Progenitor cell of endocrine pancreas (in vitro differentiated cells): Measurements from ENCODE around the gene ITPK1. TPM values are rescaled to one million over a fixed set of nuclear protein-coding genes. Genes with fewer than 3 reads are reported as not detected.

ENCODE experiments used
- DNase-seq: peaks from one replicate; pipeline ENCODE4 v3.0.0; 2021; ENCODE audit warnings: low spot score; ENCODE audit not compliant: unreplicated experiment
- H3K27ac Mint-ChIP-seq: 2 replicates; pipeline ENCODE4 v1.8.0; 2021; ENCODE audit warnings: mild to moderate bottlenecking, moderate library complexity, mixed read lengths
- H3K27me3 Mint-ChIP-seq: 2 replicates; pipeline ENCODE4 v1.8.0; 2021; ENCODE audit warnings: mixed read lengths
- H3K36me3 Mint-ChIP-seq: 2 replicates; pipeline ENCODE4 v1.8.0; 2022; ENCODE audit warnings: mixed read lengths; ENCODE audit not compliant: insufficient read depth
- H3K4me1 Mint-ChIP-seq: 2 replicates; pipeline ENCODE4 v1.8.0; 2021; ENCODE audit warnings: low read depth, mixed read lengths
- H3K4me3 Mint-ChIP-seq: 2 replicates; pipeline ENCODE4 v1.8.0; 2021; ENCODE audit warnings: low read depth, mild to moderate bottlenecking, moderate library complexity, mixed read lengths
- H3K9me3 Mint-ChIP-seq: 2 replicates; pipeline ENCODE4 v1.8.0; 2021; ENCODE audit warnings: low read depth, mixed read lengths
- total RNA-seq: library from RNA; stranded (reverse); gene quantifications from 2 replicates; pipeline ENCODE4 v1.2.1, GENCODE V29; 2021
- TF ChIP-seq, protein P1 (sequence below): fragments of 200-600 bp; sonication (generic); IDR thresholded peaks from one replicate; pipeline ENCODE4 v1.5.0; 2021; ENCODE audit warnings: antibody characterized with exemption, mild to moderate bottlenecking; ENCODE audit not compliant: unreplicated experiment

ITPK1 gene
- total RNA-seq, 1 donor from 2014 or later: 72.0 TPM

DNA sequence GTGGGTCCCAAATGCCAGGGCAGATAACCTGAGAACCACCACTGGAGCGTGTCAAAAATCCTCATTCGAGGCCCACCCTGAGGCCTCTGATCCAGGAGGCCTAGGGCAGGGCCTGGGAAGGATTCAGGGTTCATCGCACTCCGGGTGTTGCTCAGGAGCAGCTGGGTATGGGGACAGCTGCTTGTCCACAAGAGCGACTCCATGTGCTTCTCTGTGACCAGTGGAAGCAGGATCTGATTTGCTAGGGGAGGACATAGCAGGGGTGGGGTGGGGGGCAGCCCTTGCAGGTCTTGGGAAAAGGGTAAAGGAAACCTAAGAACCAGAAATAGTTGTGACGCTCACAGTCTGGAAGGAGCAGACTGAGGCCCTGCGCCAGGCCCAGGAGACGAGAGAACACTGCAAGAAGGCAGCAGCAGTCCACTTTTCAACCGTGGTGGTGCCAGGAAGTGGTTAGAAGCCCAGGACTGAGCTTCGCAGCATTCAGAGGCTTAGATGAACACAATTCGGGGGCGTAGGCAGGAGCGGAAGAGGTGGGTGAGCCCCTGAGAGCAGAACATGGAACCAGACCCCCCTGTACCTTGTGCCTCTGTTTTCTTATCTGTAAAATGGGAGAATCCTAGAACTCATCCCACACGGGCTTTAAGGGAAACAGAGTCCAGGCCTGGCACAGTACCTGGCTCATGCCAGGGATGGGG is 33.7 kb downstream of the ITPK1 start:
- H3K4me3 Mint-ChIP-seq: no peak overlapping the region
- H3K9me3 Mint-ChIP-seq: no peaks in the 10 kb centered on the region
- no peaks in the 10 kb centered on the region for H3K27me3 Mint-ChIP-seq
- H3K4me1 Mint-ChIP-seq: peaks cover 12% of the 10 kb centered on the region
- peak overlapping the region; percentile 69 for H3K27ac Mint-ChIP-seq
- no peak for DNase-seq
- H3K36me3 Mint-ChIP-seq: no peaks in the 10 kb centered on the region
- TF ChIP-seq, protein P1, sequence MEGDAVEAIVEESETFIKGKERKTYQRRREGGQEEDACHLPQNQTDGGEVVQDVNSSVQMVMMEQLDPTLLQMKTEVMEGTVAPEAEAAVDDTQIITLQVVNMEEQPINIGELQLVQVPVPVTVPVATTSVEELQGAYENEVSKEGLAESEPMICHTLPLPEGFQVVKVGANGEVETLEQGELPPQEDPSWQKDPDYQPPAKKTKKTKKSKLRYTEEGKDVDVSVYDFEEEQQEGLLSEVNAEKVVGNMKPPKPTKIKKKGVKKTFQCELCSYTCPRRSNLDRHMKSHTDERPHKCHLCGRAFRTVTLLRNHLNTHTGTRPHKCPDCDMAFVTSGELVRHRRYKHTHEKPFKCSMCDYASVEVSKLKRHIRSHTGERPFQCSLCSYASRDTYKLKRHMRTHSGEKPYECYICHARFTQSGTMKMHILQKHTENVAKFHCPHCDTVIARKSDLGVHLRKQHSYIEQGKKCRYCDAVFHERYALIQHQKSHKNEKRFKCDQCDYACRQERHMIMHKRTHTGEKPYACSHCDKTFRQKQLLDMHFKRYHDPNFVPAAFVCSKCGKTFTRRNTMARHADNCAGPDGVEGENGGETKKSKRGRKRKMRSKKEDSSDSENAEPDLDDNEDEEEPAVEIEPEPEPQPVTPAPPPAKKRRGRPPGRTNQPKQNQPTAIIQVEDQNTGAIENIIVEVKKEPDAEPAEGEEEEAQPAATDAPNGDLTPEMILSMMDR: no peak

DNA sequence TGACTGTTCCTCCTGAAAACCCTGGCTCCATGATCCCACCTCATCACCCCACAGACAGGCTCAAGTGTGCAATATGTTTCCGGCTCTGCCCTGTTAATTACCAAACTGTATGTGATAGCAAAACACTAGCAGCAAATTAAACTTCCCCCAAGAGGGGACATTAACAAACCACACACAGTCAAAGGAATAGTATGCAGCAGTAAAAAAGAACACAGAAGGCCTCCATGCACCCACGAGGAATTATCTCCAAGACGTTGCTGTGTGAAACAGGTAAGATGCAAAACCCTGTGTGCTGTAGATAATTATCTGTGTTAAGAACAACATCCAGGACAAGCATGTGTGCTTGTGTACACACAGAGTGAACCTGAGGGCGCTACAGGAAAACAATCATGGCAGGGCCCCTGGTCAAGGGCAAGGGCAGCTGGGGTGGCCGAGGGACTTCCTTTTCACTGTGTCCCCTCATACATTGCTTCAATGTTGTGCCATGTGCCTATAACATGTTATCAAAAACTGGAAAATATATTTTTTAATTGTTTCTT is 35.8 kb downstream of the ITPK1 start:
- no peak overlapping the region for H3K27ac Mint-ChIP-seq
- H3K36me3 Mint-ChIP-seq: no peaks in the 10 kb centered on the region
- H3K27me3 Mint-ChIP-seq: no peaks in the 10 kb centered on the region
- no peaks in the 10 kb centered on the region for H3K9me3 Mint-ChIP-seq
- no peak overlapping the region for H3K4me3 Mint-ChIP-seq
- TF ChIP-seq, protein P1: no peak
- H3K4me1 Mint-ChIP-seq: no peaks in the 10 kb centered on the region
- no peak for DNase-seq

DNA sequence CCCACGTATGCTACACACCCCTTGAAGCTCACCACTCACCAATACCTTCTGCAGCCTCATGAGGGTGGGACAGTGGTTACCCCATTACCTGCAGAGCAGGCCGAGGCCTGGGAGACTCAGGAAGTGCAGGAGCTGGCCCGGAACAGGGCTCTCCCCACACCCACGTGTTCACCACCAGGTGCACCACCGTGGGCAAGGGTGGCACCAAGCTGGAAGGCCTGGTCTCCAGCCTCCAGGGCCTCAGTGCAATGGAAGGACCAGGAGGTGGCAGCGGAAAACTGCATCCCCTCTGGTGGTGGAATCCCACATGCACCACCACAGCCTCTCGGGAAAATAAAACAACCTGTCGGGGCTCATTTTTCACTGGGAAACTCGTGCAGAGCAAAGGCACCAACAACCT is 36.4 kb downstream of the ITPK1 start:
- H3K4me3 Mint-ChIP-seq: no peak overlapping the region
- no peaks in the 10 kb centered on the region for H3K36me3 Mint-ChIP-seq
- TF ChIP-seq, protein P1: no peak
- H3K4me1 Mint-ChIP-seq: no peaks in the 10 kb centered on the region
- H3K27me3 Mint-ChIP-seq: no peaks in the 10 kb centered on the region
- no peaks in the 10 kb centered on the region for H3K9me3 Mint-ChIP-seq
- H3K27ac Mint-ChIP-seq: peak overlapping the region; percentile 2
- no peak for DNase-seq

DNA sequence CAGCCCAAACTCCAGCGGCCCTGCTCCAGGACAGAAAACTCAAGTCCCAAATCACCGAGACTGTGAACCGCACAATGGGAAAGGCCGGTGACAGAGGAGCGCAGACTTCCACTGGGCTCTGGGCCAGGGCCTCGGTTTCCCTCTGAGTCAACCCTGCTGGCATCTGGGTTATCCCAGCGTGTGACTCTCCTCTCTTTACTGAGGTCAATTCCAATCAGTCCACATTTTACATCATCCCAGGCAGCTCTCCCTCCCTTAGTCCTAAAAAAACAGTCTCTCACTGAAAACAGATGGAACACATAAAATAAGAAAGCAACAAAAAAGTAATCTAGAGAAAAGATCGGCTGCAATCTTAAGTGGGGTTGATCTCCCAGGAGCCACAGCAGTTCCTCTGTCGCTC is 36.9 kb downstream of the ITPK1 start:
- Mint-ChIP-seq H3K36me3 (no peaks in the 10 kb centered on the region), H3K9me3 (no peaks in the 10 kb centered on the region), H3K27me3 (no peaks in the 10 kb centered on the region), H3K27ac (peak overlapping the region; percentile 2), H3K4me3 (no peak overlapping the region), H3K4me1 (no peaks in the 10 kb centered on the region)
- DNase-seq: no peak
- TF ChIP-seq, protein P1: no peak

DNA sequence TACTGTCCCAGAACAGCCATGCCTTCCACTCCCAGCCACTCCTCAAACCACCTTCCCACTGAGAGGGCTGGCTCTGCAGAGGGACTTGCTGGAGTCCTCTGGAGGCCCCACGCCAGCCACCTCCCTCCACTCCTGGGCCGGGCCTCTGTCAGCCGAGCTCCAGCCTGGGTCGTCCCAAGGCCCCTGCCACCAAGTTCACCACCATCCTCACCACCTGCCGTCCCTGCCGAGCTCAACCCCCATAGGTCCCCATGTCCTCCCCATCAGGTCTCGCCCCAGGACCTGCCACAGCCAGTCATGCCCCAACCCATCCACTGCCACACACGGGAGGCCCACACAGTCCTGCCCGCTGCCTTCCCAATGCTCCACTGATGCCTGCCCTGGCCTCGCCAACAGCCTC is 39.0 kb downstream of the ITPK1 start:
- Mint-ChIP-seq H3K27me3 (no peaks in the 10 kb centered on the region), H3K4me3 (no peak overlapping the region), H3K9me3 (no peaks in the 10 kb centered on the region), H3K27ac (peak overlapping the region; percentile 63), H3K4me1 (peaks cover 4% of the 10 kb centered on the region), H3K36me3 (no peaks in the 10 kb centered on the region)
- DNase-seq: no peak
- TF ChIP-seq, protein P1: no peak
